Activated CD8-positive, alpha-beta memory T cell treated with anti-CD3 and anti-CD28 coated beads, Interleukin-2, amount 10 ng/mL, durations not matched to agents 7 days and 5 days (primary cell): ENCODE measurements around the gene KLK1. TPM values are rescaled to one million over a fixed set of nuclear protein-coding genes. Genes with fewer than 3 reads are reported as not detected.
"Not testable (repeated sequence)": the region's sequence is repeated elsewhere in the genome, so short reads cannot be mapped to it uniquely, and the experiment has no call there.

Experiments used
- ATAC-seq: fragments of 150-1000 bp; cut with Tn5 transposase; one replicate; pipeline ENCODE4 v1.10.0; 2021; ENCODE audit warnings: moderate library complexity
- CTCF ChIA-PET: fragments of 350-600 bp; sonication (Branson Sonifier 250); formaldehyde crosslinking; loops from one replicate; lab custom pipeline; 2021; ENCODE audit warnings: antibody characterized with exemption; lab: Charles Lee
- DNase-seq: peaks from one replicate; pipeline ENCODE4 v3.0.0-alpha.2; 2020
- H3K27ac Mint-ChIP-seq: one replicate; pipeline ENCODE4 v1.8.0; 2021; ENCODE audit warnings: mild to moderate bottlenecking, mixed read lengths
- H3K27me3 Mint-ChIP-seq: one replicate; pipeline ENCODE4 v1.8.0; 2021; ENCODE audit warnings: mixed read lengths
- H3K36me3 Mint-ChIP-seq: one replicate; pipeline ENCODE4 v1.8.0; 2021; ENCODE audit warnings: mild to moderate bottlenecking, mixed read lengths
- H3K4me1 Mint-ChIP-seq: one replicate; pipeline ENCODE4 v1.8.0; 2021; ENCODE audit warnings: mixed read lengths
- H3K4me3 Mint-ChIP-seq: one replicate; pipeline ENCODE4 v1.8.0; 2021; ENCODE audit warnings: mild to moderate bottlenecking, moderate library complexity, mixed read lengths
- H3K9me3 Mint-ChIP-seq: one replicate; pipeline ENCODE4 v1.8.0; 2022; ENCODE audit warnings: low read depth, mixed read lengths
- total RNA-seq, 2 experiments: library from RNA; stranded (reverse); gene quantifications; one replicate each; pipeline ENCODE4 v1.2.3, GENCODE V29; 2021

Gene KLK1
- total RNA-seq, 2 experiments from 2014 or later, result 3.0 to 3.2 TPM

DNA sequence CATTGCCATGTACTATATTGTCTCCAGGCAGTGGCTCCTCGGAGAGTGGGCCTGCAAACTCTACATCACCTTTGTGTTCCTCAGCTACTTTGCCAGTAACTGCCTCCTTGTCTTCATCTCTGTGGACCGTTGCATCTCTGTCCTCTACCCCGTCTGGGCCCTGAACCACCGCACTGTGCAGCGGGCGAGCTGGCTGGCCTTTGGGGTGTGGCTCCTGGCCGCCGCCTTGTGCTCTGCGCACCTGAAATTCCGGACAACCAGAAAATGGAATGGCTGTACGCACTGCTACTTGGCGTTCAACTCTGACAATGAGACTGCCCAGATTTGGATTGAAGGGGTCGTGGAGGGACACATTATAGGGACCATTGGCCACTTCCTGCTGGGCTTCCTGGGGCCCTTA lies 52.7 kb downstream of the KLK1 start:
- CTCF ChIA-PET, result no interaction called here
- Mint-ChIP-seq H3K36me3 (no peaks in the 10 kb centered on the region), H3K4me1 (no peaks in the 10 kb centered on the region), H3K27me3 (peaks cover 7% of the 10 kb centered on the region), H3K27ac (no peak overlapping the region), H3K4me3 (no peak overlapping the region), H3K9me3 (no peaks in the 10 kb centered on the region)
- ATAC-seq (no peak), DNase-seq (no peak)

DNA sequence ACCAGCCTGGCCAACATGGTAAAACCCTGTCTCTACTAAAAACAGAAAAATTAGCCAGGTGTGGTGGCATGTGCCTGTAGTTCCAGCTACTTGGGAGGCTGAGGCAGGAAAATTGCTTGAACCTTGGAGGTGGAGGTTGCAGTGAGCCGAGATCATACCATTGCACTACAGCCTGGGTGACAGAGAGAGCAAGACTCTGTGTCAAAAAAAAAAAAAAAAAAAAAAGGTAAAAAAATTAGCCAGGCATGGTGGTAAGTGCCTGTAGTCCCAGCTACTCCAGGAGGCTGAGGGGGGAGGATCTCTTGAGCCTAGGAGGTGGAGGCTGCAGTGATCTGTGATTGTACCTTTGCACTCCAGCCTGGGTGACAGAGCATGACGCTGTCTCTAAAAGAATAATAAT lies 53.4 kb downstream of the KLK1 start, which contains the start of gene GPR32:
TSS of gene GPR32 (plus strand) at position 301 of the 400 bp plus-strand sequence. CDS start 137 bp downstream, outside the sequence.
- H3K36me3 Mint-ChIP-seq, H3K4me3 Mint-ChIP-seq, DNase-seq, CTCF ChIA-PET, ATAC-seq, H3K27ac Mint-ChIP-seq, H3K27me3 Mint-ChIP-seq, H3K9me3 Mint-ChIP-seq, H3K4me1 Mint-ChIP-seq: not testable (repeated sequence)

Other genes starting within 250 kb of the KLK1 start
- gene SYT3, start 183.9 kb downstream of the KLK1 start, total RNA-seq, result not detected
- gene C19orf81, start 174.3 kb downstream of the KLK1 start, total RNA-seq, result under 1 TPM in 1 of 2 experiments, not detected in 1; 0.70 TPM
- gene SHANK1, start 104.0 kb downstream of the KLK1 start, total RNA-seq, result not detected
- under 1 TPM; 0.61 to 0.89 TPM for gene CLEC11A, start 100.4 kb downstream of the KLK1 start, total RNA-seq
- not detected for gene GPR32, start 53.3 kb downstream of the KLK1 start, total RNA-seq
- not detected for gene ACP4, start 33.4 kb downstream of the KLK1 start, total RNA-seq
- gene KLK15, start 9.8 kb upstream of the KLK1 start, total RNA-seq, result not detected
- not detected for gene KLK3, start 31.1 kb upstream of the KLK1 start, total RNA-seq
- gene KLK2, start 49.7 kb upstream of the KLK1 start, total RNA-seq, result under 1 TPM in 1 of 2 experiments, not detected in 1; 0.29 TPM
- gene KLK4, start 87.6 kb upstream of the KLK1 start, total RNA-seq, result not detected
- gene KLK5, start 129.3 kb upstream of the KLK1 start, total RNA-seq, result not detected
- not detected for gene KLK6, start 145.8 kb upstream of the KLK1 start, total RNA-seq
- gene KLK7, start 160.1 kb upstream of the KLK1 start, total RNA-seq, result not detected
- gene KLK8, start 177.8 kb upstream of the KLK1 start, total RNA-seq, result not detected
- gene KLK10, start 195.9 kb upstream of the KLK1 start, total RNA-seq, result not detected
- not detected for gene KLK11, start 202.8 kb upstream of the KLK1 start, total RNA-seq
- gene KLK12, start 211.2 kb upstream of the KLK1 start, total RNA-seq, result not detected
- not detected for gene KLK13, start 241.3 kb upstream of the KLK1 start, total RNA-seq